Stimulated activated CD8-positive, alpha-beta memory T cell treated with anti-CD3 and anti-CD28 coated beads, Interleukin-4, amount 100 ng/mL, for 1 hour (primary cell): ENCODE results near the gene CHRNA4.

Source experiments
- DNase-seq, 2 donors: peaks; one replicate each; pipeline ENCODE4 v3.0.0-alpha.2; 2020; ENCODE audit warnings: low read depth in 2 of 2, low spot score in 1 of 2

Gene CHRNA4

DNA sequence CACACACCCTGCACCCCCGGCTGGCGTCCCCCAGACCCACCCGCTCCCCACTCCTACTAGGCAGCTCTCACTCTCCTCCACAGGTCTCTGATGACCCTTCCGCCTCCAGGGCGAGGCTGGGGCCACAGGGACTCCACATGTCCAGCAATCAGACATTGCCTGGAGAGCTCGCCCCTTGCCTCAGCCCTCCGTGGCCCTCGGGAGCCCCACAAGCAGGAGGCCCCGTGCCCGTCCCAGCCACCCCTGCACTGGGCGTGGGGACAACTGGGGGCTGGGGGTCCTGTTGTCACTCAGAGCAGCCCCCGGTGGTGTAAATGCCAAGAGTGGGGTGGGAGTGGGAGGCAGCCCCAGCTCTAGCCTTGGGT lies 66.6 kb downstream of the CHRNA4 start:
- DNase-seq = no peak

DNA sequence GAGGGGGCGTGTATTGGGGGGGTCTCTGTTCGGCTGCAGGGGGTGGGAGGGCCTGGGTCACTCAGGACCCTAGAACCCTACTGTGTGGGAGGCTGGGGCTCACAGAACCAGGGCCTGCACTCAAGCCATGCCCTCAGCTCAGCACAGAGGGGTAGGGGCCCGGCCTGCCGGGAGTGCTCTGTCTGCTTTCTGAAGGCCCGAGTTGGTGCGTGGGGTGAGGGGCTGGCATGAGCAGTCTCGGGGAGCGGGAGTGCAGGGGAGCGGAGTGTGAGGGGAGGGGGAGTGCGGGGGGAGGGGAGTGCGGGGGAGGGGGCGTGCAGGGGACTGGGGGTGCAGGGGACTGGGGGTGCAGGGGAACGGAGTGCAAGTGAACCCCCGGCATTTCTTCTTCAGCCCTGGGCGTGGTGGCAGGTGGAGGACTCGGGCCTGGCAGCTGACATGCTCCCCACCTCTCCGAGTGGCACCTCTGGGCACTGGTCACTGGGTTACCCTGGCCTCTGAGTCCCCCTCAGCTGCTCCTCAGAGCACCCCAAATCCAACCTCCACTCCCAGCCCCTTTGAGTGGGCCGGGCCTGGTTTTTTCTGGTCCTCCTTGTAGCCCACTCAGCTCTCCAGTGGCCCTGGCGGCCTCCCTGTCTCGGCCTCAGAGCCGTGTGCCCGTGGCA lies 67.1 kb downstream of the CHRNA4 start:
- no peak for DNase-seq

DNA sequence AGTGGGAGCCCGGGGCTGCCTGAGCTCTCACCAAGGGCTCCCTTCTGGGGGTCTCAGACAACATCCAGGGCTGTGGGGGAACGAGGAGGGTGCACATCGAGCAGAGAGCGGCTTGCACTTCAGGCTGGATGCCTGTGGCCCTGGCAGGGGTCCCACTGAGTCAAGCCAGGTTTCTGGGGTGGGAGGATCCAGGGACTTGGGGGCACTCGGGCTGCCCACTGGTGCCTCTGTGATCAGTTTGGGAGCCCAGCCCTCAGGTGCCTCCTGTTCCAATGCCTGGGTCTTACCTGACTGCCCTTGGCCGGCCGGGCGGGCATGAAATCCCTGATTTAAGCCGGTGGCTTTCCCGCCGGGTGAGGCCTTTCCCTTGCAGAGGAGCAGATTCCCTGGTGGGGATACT lies 67.7 kb downstream of the CHRNA4 start:
- DNase-seq = no peak
